ENCODE measurements around the gene KSR2. TPM values are rescaled to one million over a fixed set of nuclear protein-coding genes. Genes with fewer than 3 reads are reported as not detected.

Gene KSR2
- total and polyA plus RNA-seq, 2 donors from 2014 or later: 0.34 to 2.9 TPM

- DNase-seq: peak in 4 of 5 donors; percentile 53 to 62 (median 60)
- intact Hi-C loops (cut with DNase I): no loop called here
- Histone ChIP-seq H3K4me3 (ENCODE audit: low read length in 3 of 3) (peak overlapping the region in 1 of 3 donors; percentile 23), H3K4me1 (ENCODE audit: control insufficient read depth in 2 of 3, insufficient read depth in 2 of 3, low read depth in 1 of 3, low read length in 3 of 3) (no peaks in the 10 kb centered on the region), H3K27me3 (ENCODE audit: control insufficient read depth, insufficient read depth, low read length) (peaks cover 7% of the 10 kb centered on the region), H3K36me3 (ENCODE audit: control insufficient read depth in 2 of 3, insufficient read depth in 3 of 3, low read length in 3 of 3) (no peaks in the 10 kb centered on the region), H3K9me3 (ENCODE audit: control insufficient read depth in 2 of 3, insufficient read depth in 1 of 3, low read length in 3 of 3) (no peaks in the 10 kb centered on the region), H3K27ac (ENCODE audit: low read depth in 2 of 2, low read length in 2 of 2) (no peak overlapping the region), H3K9ac (ENCODE audit: low read length in 3 of 3) (no peak overlapping the region)
- peak; percentile 82 for TF ChIP-seq CTCF (IDR thresholded peaks at IDR 0.05; ENCODE audit: borderline replicate concordance, extremely low read depth, insufficient read depth)
- FAIRE-seq: no peak
These were observed 381.0 kb downstream of the KSR2 start for GRCh38 chr12:117587631-117588287.

GRCh38 chr12:117583677-117584225 lies 385.0 kb downstream of the KSR2 start:
- intact Hi-C loops (cut with DNase I): no loop called here
- Histone ChIP-seq H3K27me3 (ENCODE audit: control insufficient read depth, insufficient read depth, low read length) (peaks cover 7% of the 10 kb centered on the region), H3K4me1 (ENCODE audit: control insufficient read depth in 2 of 3, insufficient read depth in 2 of 3, low read depth in 1 of 3, low read length in 3 of 3) (no peaks in the 10 kb centered on the region), H3K27ac (ENCODE audit: low read depth in 2 of 2, low read length in 2 of 2) (no peak overlapping the region), H3K9ac (ENCODE audit: low read length in 3 of 3) (no peak overlapping the region), H3K36me3 (ENCODE audit: control insufficient read depth in 2 of 3, insufficient read depth in 3 of 3, low read length in 3 of 3) (no peaks in the 10 kb centered on the region), H3K9me3 (ENCODE audit: control insufficient read depth in 2 of 3, insufficient read depth in 1 of 3, low read length in 3 of 3) (no peaks in the 10 kb centered on the region), H3K4me3 (ENCODE audit: low read length in 3 of 3) (no peak overlapping the region)
- FAIRE-seq: no peak
- TF ChIP-seq CTCF (IDR thresholded peaks at IDR 0.05; ENCODE audit: borderline replicate concordance, extremely low read depth, insufficient read depth): no peak
- no peak for DNase-seq

GRCh38 chr12:117583092-117583491 lies 385.7 kb downstream of the KSR2 start:
- H3K4me3 ChIP-seq (ENCODE audit: low read length in 3 of 3): no peak overlapping the region
- DNase-seq: no peak
- no peaks in the 10 kb centered on the region for H3K36me3 ChIP-seq (ENCODE audit: control insufficient read depth in 2 of 3, insufficient read depth in 3 of 3, low read length in 3 of 3)
- no peak for TF ChIP-seq CTCF (IDR thresholded peaks at IDR 0.05; ENCODE audit: borderline replicate concordance, extremely low read depth, insufficient read depth)
- intact Hi-C loops (cut with DNase I): no loop called here
- no peak overlapping the region for H3K9ac ChIP-seq (ENCODE audit: low read length in 3 of 3)
- H3K27me3 ChIP-seq (ENCODE audit: control insufficient read depth, insufficient read depth, low read length): peaks cover 7% of the 10 kb centered on the region
- H3K4me1 ChIP-seq (ENCODE audit: control insufficient read depth in 2 of 3, insufficient read depth in 2 of 3, low read depth in 1 of 3, low read length in 3 of 3): no peaks in the 10 kb centered on the region
- no peak for FAIRE-seq
- H3K27ac ChIP-seq (ENCODE audit: low read depth in 2 of 2, low read length in 2 of 2): no peak overlapping the region
- H3K9me3 ChIP-seq (ENCODE audit: control insufficient read depth in 2 of 3, insufficient read depth in 1 of 3, low read length in 3 of 3): no peaks in the 10 kb centered on the region
